HEK293T (cell line): ENCODE results near the gene OLFM2.
A peak's percentile ranks its signal among the peaks of the same experiment; 100 is the strongest.

Experiments
- CTCF ChIA-PET: fragments of 350-600 bp; formaldehyde crosslinking; extraction: SDS; loops from one replicate; lab custom pipeline; 2021; ENCODE audit warnings: antibody characterized with exemption, inconsistent platforms; lab: Yijun Ruan, JAX
- POLR2A ChIA-PET: fragments of 350-600 bp; formaldehyde crosslinking; extraction: SDS; loops from one replicate; lab custom pipeline; 2020; ENCODE audit warnings: antibody characterized with exemption, inconsistent platforms; lab: Yijun Ruan, JAX
- DNase-seq: peaks from one replicate; pipeline ENCODE4 v3.0.0; 2012; ENCODE audit warnings: mixed read lengths; ENCODE audit errors: extremely low spot score
- ARNT ChIP-seq: fragments of 450-650 bp; IDR thresholded peaks from 2 replicates; pipeline ENCODE4 v1.6.1; 2017; ENCODE audit warnings: mild to moderate bottlenecking
- BHLHE40 ChIP-seq: fragments of 450-650 bp; IDR thresholded peaks from 2 replicates; pipeline ENCODE4 v1.6.1; 2016; ENCODE audit warnings: mild to moderate bottlenecking, moderate library complexity, borderline replicate concordance
- CTBP1 ChIP-seq: fragments of 450-650 bp; IDR thresholded peaks from 2 replicates; pipeline ENCODE4 v1.6.1; 2016; ENCODE audit warnings: borderline replicate concordance
- ELF4 ChIP-seq: fragments of 450-650 bp; IDR thresholded peaks from 2 replicates; pipeline ENCODE4 v1.6.1; 2017; ENCODE audit warnings: antibody characterized with exemption
- FOXA1 ChIP-seq: fragments of 450-650 bp; IDR thresholded peaks from 2 replicates; pipeline ENCODE4 v1.6.1; 2016; ENCODE audit warnings: mild to moderate bottlenecking
- FOXK2 ChIP-seq: fragments of 450-650 bp; IDR thresholded peaks from 2 replicates; pipeline ENCODE4 v1.6.1; 2016; ENCODE audit warnings: mild to moderate bottlenecking
- FOXM1 ChIP-seq: fragments of 450-650 bp; IDR thresholded peaks from 2 replicates; pipeline ENCODE4 v1.6.1; 2017; ENCODE audit warnings: mild to moderate bottlenecking, borderline replicate concordance
- HDGF ChIP-seq: fragments of 450-650 bp; IDR thresholded peaks from 2 replicates; pipeline ENCODE4 v1.6.1; 2017; ENCODE audit warnings: antibody characterized with exemption, borderline replicate concordance
- L3MBTL2 ChIP-seq: fragments of 450-650 bp; conservative IDR thresholded peaks from 2 replicates; pipeline ENCODE4 v1.6.1; 2016; ENCODE audit warnings: mild to moderate bottlenecking
- LEF1 ChIP-seq: fragments of 450-650 bp; IDR thresholded peaks from 2 replicates; pipeline ENCODE4 v1.6.1; 2017; ENCODE audit warnings: mild to moderate bottlenecking, borderline replicate concordance
- NFRKB ChIP-seq: fragments of 450-650 bp; IDR thresholded peaks from 2 replicates; pipeline ENCODE4 v1.6.1; 2016; ENCODE audit warnings: mild to moderate bottlenecking, moderate library complexity
- PKNOX1 ChIP-seq: fragments of 450-650 bp; IDR thresholded peaks from 2 replicates; pipeline ENCODE4 v1.6.1; 2016
- SP1 ChIP-seq: fragments of 450-650 bp; IDR thresholded peaks from 2 replicates; pipeline ENCODE4 v1.6.1; 2017
- SUZ12 ChIP-seq: fragments of 450-650 bp; IDR thresholded peaks from 2 replicates; pipeline ENCODE4 v1.6.1; 2016; ENCODE audit warnings: mild to moderate bottlenecking
- TARDBP ChIP-seq: fragments of 450-650 bp; IDR thresholded peaks from 2 replicates; pipeline ENCODE4 v1.6.1; 2016
- ZNF384 ChIP-seq: fragments of 450-650 bp; IDR thresholded peaks from 2 replicates; pipeline ENCODE4 v1.6.1; 2016

OLFM2 gene

GRCh38 chr19:9945319-9945966 lies 9.1 kb upstream of the OLFM2 start:
- CTCF ChIA-PET = interaction anchor here (0.6 to 0.9 kb wide), 2 partner anchors 55 to 89 kb away, joined by 3 read pairs; no protein-coding TSS in a partner anchor
- POLR2A ChIA-PET = interaction anchor here (1.0 kb wide), 1 partner anchor 346 kb away, joined by 3 read pairs; no protein-coding TSS in a partner anchor
- peak; percentile 36 for DNase-seq
- no peak for TF ChIP-seq FOXM1
- no peak for TF ChIP-seq HDGF
- no peak for TF ChIP-seq FOXA1
- no peak for TF ChIP-seq ARNT
- no peak for TF ChIP-seq FOXK2
- no peak for TF ChIP-seq ELF4
- TF ChIP-seq SP1 = no peak

- POLR2A ChIA-PET = no interaction called here
- CTCF ChIA-PET = no interaction called here
- TF ChIP-seq SP1 = no peak
- TF ChIP-seq BHLHE40 = no peak
- no peak for TF ChIP-seq FOXM1
- TF ChIP-seq HDGF = no peak
- DNase-seq = no peak
Measured at GRCh38 chr19:9943744-9944143, 7.4 kb upstream of the OLFM2 start.

GRCh38 chr19:9941671-9942070 lies 5.4 kb upstream of the OLFM2 start:
- TF ChIP-seq FOXM1 (no peak), LEF1 (no peak), NFRKB (no peak), BHLHE40 (no peak), FOXK2 (no peak), ELF4 (no peak), PKNOX1 (no peak), TARDBP (no peak), HDGF (no peak), ZNF384 (no peak), ARNT (no peak), SP1 (no peak), FOXA1 (no peak), SUZ12 (no peak)
- DNase-seq = no peak
- ChIA-PET POLR2A (no interaction called here), CTCF (no interaction called here)

GRCh38 chr19:9941231-9941630 lies 4.9 kb upstream of the OLFM2 start:
- CTCF ChIA-PET = no interaction called here

GRCh38 chr19:9940778-9941177 lies 4.5 kb upstream of the OLFM2 start:
- ChIA-PET CTCF (no interaction called here), POLR2A (no interaction called here)
- DNase-seq = no peak
- TF ChIP-seq FOXM1 (no peak), ZNF384 (no peak), SUZ12 (no peak)

More at GRCh38 chr19:9941231-9941630, 4.9 kb upstream of the OLFM2 start:
- no peak for TF ChIP-seq FOXM1
- no peak for TF ChIP-seq FOXK2
- TF ChIP-seq LEF1 = no peak
- no peak for TF ChIP-seq L3MBTL2
- no peak for TF ChIP-seq FOXA1
- TF ChIP-seq ELF4 = no peak
- no peak for TF ChIP-seq SUZ12
- no peak for TF ChIP-seq SP1
- TF ChIP-seq ARNT = no peak
- TF ChIP-seq PKNOX1 = no peak
- no peak for TF ChIP-seq ZNF384
- TF ChIP-seq NFRKB = no peak
- TF ChIP-seq HDGF = no peak
- no peak for TF ChIP-seq BHLHE40
- no peak for TF ChIP-seq TARDBP
- TF ChIP-seq CTBP1 = no peak
- POLR2A ChIA-PET = no interaction called here
- no peak for DNase-seq

GRCh38 chr19:9939301-9939913 lies 3.1 kb upstream of the OLFM2 start:
- ChIA-PET POLR2A (no interaction called here), CTCF (no interaction called here)
- DNase-seq = no peak

More at GRCh38 chr19:9939301-9939913, 3.1 kb upstream of the OLFM2 start:
- TF ChIP-seq FOXK2 = no peak
- TF ChIP-seq ELF4 = no peak
- no peak for TF ChIP-seq NFRKB
- TF ChIP-seq SUZ12 = no peak
- TF ChIP-seq FOXM1 = no peak
- no peak for TF ChIP-seq LEF1
- no peak for TF ChIP-seq ZNF384
- no peak for TF ChIP-seq FOXA1
- TF ChIP-seq PKNOX1 = no peak
- no peak for TF ChIP-seq CTBP1
- no peak for TF ChIP-seq HDGF
- TF ChIP-seq ARNT = no peak
- no peak for TF ChIP-seq L3MBTL2
- no peak for TF ChIP-seq SP1
- TF ChIP-seq BHLHE40 = no peak
- no peak for TF ChIP-seq TARDBP
